HG02763 (cell line): ENCODE results near the gene RRP1.

Experiments used
- ATAC-seq: cut with Tn5 transposase; IDR thresholded peaks from one replicate; pipeline ENCODE4 v1.9.1; 2021; ENCODE audit warnings: mild to moderate bottlenecking, moderate library complexity; ENCODE audit not compliant: unreplicated experiment

The RRP1 gene

GRCh38 chr21:43775795-43776430 lies 13.5 kb upstream of the RRP1 start, which contains the start of gene CSTB:
CSTB (minus strand) TSS chr21:43776308; CDS start chr21:43776269, 39 bp downstream.
- peak; percentile 41 for ATAC-seq

- ATAC-seq = no peak
Observed at GRCh38 chr21:43777953-43778352, 11.4 kb upstream of the RRP1 start.

- ATAC-seq = no peak
Observed at GRCh38 chr21:43778469-43779335, 10.7 kb upstream of the RRP1 start.

- ATAC-seq = no peak
Observed at GRCh38 chr21:43779660-43780059, 9.7 kb upstream of the RRP1 start.

- ATAC-seq = no peak
Observed at GRCh38 chr21:43781846-43782245, 7.5 kb upstream of the RRP1 start.

GRCh38 chr21:43782431-43783097 lies 6.8 kb upstream of the RRP1 start:
- ATAC-seq = no peak

- no peak for ATAC-seq
Observed at GRCh38 chr21:43783098-43783700, 6.2 kb upstream of the RRP1 start.

GRCh38 chr21:43785134-43785533 lies 4.2 kb upstream of the RRP1 start:
- no peak for ATAC-seq

- ATAC-seq = no peak
Observed at GRCh38 chr21:43786300-43786806, 3.0 kb upstream of the RRP1 start.

- ATAC-seq = no peak
Observed at GRCh38 chr21:43786807-43787440, 2.5 kb upstream of the RRP1 start.

- ATAC-seq = no peak
Observed at GRCh38 chr21:43790010-43790524, 690 bp downstream of the RRP1 start.

GRCh38 chr21:43792406-43792805 lies 3.0 kb downstream of the RRP1 start:
- no peak for ATAC-seq

- no peak for ATAC-seq
Observed at GRCh38 chr21:43793243-43793642, 3.9 kb downstream of the RRP1 start.

- ATAC-seq = no peak
Observed at GRCh38 chr21:43794311-43794710, 4.9 kb downstream of the RRP1 start.

GRCh38 chr21:43794857-43795256 lies 5.5 kb downstream of the RRP1 start:
- ATAC-seq = no peak

- no peak for ATAC-seq
Observed at GRCh38 chr21:43797415-43797814, 8.0 kb downstream of the RRP1 start.

GRCh38 chr21:43797925-43798715 lies 8.7 kb downstream of the RRP1 start:
- ATAC-seq = no peak

- no peak for ATAC-seq
Observed at GRCh38 chr21:43799301-43799840, 10.0 kb downstream of the RRP1 start.

- ATAC-seq = no peak
Observed at GRCh38 chr21:43800124-43800523, 10.7 kb downstream of the RRP1 start.
